Bronchial epithelial cell (primary cell): ENCODE data around the gene RFPL2. TPM values are rescaled to one million over a fixed set of nuclear protein-coding genes. Genes with fewer than 3 reads are reported as not detected.

Experiments used
- DNase-seq: peaks from one replicate; pipeline ENCODE4 v3.0.0-alpha.2; 2010; ENCODE audit warnings: low read depth
- FAIRE-seq: peaks from 2 replicates; lab custom pipeline; 2011; peaks lifted over from hg19 to GRCh38; lab: Jason Lieb, UNC
- H3K27me3 ChIP-seq: 2 replicates; pipeline ENCODE4 v1.5.1; 2011; ENCODE audit warnings: low read length; ENCODE audit not compliant: control insufficient read depth, insufficient read depth
- H3K36me3 ChIP-seq: 2 replicates; pipeline ENCODE4 v1.5.1; 2011; ENCODE audit warnings: low read length; ENCODE audit not compliant: control insufficient read depth, insufficient read depth
- H3K4me3 ChIP-seq: 2 replicates; pipeline ENCODE4 v1.5.1; 2011; ENCODE audit warnings: mild to moderate bottlenecking, low read depth, low read length, control low read depth
- CTCF ChIP-seq: IDR thresholded peaks from 2 replicates; pipeline ENCODE4 v1.5.1; 2011; ENCODE audit warnings: mild to moderate bottlenecking, moderate library complexity, low read length, control low read depth, inconsistent platforms; ENCODE audit not compliant: insufficient read depth, severe bottlenecking
- total RNA-seq: library from RNA; depleted of rRNA; stranded (reverse); fragments of >200 nt; gene quantifications from 2 replicates; pipeline ENCODE4 v1.2.1, GENCODE V29; 2014

RFPL2 gene
- total RNA-seq, 1 donor from 2014 or later: not detected

- TF ChIP-seq CTCF: no peak
- H3K27me3 ChIP-seq: peaks cover 2% of the 10 kb centered on the region
Observed at GRCh38 chr22:32211011-32211410, 6.1 kb upstream of the RFPL2 start.

DNA sequence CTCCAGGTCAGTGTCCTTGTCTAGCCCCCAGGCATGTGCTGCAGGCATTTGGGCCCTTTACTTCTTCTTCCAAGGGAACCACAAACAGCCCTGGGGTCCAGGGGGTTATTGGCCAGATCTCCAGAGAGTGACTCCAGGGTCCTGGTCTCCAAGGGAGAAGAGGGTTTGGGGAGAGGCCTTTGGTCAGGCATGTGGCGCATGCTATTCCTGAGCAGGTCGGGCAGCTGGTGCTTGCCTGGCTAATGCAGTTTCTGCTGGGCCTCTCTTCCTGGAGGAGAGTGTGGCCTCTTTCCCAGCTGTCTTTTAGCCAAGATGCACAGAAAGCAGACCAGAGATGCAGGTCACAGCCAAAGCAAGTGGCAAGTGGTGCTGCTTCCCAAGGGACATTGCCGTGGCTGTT is 3.8 kb upstream of the RFPL2 start:
- no peak for FAIRE-seq
- Histone ChIP-seq H3K36me3 (no peaks in the 10 kb centered on the region), H3K4me3 (no peak overlapping the region), H3K27me3 (peaks cover 2% of the 10 kb centered on the region)
- no peak for TF ChIP-seq CTCF
- no peak for DNase-seq

More at GRCh38 chr22:32211011-32211410, 6.1 kb upstream of the RFPL2 start:
- DNase-seq (no peak), FAIRE-seq (no peak)
- Histone ChIP-seq H3K36me3 (no peaks in the 10 kb centered on the region), H3K4me3 (no peak overlapping the region)

- H3K27me3 ChIP-seq: peaks cover 3% of the 10 kb centered on the region
- no peak overlapping the region for H3K4me3 ChIP-seq
- TF ChIP-seq CTCF: no peak
- no peaks in the 10 kb centered on the region for H3K36me3 ChIP-seq
- DNase-seq (no peak), FAIRE-seq (no peak)
Observed at GRCh38 chr22:32207971-32208480, 3.2 kb upstream of the RFPL2 start.

DNA sequence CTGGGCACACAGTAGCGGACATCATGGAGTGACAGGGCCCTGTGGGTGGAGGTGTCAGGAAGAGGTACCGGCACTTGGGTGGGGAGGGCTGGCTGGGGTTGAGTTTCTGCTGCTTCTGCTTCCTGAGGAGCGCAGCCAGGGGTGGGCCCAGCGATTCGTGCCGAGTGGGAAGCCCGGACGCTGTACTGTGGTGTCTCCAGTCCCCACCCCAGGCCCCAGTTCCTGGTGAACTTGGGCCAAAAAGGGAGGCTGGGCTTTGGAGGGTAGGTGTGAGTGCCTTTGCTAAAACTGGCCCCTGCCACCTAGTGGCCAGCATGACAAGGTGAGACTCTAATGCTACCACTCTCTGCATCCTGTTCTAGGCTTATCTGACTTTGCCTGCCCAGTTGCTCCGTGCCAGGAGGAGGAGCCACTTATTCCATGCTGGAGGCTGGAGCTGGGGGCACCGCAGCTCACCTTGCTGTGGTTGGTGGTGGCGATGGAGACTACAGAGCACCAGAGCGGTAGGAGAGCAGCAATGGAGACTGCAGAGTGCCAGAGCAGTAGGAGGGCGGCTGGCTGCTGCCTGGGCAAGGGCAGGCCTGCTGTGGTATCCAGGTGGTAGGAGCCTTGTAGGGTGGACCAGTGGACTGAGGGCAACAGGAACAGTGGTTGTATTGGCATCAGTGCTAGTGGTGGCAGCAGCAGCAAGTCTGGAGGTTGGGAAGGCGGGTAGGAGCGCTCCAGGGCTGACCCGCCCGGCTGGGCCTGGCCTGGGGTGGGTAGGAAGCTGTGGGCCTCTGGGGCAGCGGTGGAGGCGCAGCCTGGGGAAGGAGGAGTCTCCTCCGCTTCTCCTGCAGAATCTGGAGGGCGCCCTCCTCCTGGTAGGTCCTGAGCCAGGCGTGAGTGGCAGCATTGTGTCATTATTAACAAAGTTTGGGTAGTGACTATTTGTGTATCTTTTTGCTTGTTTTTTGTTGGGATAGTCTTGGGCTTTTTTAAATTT is 2.2 kb upstream of the RFPL2 start:
- Histone ChIP-seq H3K36me3 (no peaks in the 10 kb centered on the region), H3K4me3 (no peak overlapping the region), H3K27me3 (peaks cover 5% of the 10 kb centered on the region)
- DNase-seq: peak; percentile 38
- FAIRE-seq: no peak
- TF ChIP-seq CTCF: peak; percentile 87

- Histone ChIP-seq H3K36me3 (no peaks in the 10 kb centered on the region), H3K27me3 (peaks cover 5% of the 10 kb centered on the region), H3K4me3 (no peak overlapping the region)
- DNase-seq (no peak), FAIRE-seq (no peak)
- TF ChIP-seq CTCF: no peak
Observed at GRCh38 chr22:32205974-32206773, 1.3 kb upstream of the RFPL2 start.
